Vagina (tissue), 2 donors: Measurements from ENCODE around the gene CAMK2A.

Source experiments
- CTCF ChIP-seq, 3 experiments: fragments of 450-650 bp in 2 of 3; fragments of 200-600 bp in 1 of 3; sonication (generic) in 1 of 3; IDR thresholded peaks; one replicate each; pipeline ENCODE4 v1.5.1; 2017 to 2019; ENCODE audit warnings: antibody characterized with exemption in 3 of 3, mild to moderate bottlenecking in 2 of 3, moderate library complexity in 2 of 3
- POLR2AphosphoS5 ChIP-seq, 2 donors: sonication (generic); formaldehyde crosslinking; IDR thresholded peaks; one replicate each; pipeline ENCODE4 v1.9.0; 2017; ENCODE audit warnings: antibody characterized with exemption in 2 of 2, mild to moderate bottlenecking in 2 of 2, low read depth in 1 of 2; ENCODE audit not compliant: insufficient read depth in 1 of 2

- TF ChIP-seq CTCF (IDR thresholded peaks at IDR 0.05) (no peak), POLR2AphosphoS5 (IDR thresholded peaks at IDR 0.05; ENCODE audit: insufficient read depth in 1 of 2, low read depth in 1 of 2) (no peak)
These were observed 13.6 kb upstream of the CAMK2A start for GRCh38 chr5:150303070-150303615.
